Umbilical cord (tissue), 2 donors: Measurements from ENCODE around the gene CTAGE9. TPM values are rescaled to one million over a fixed set of nuclear protein-coding genes. Genes with fewer than 3 reads are reported as not detected.
"Not testable (repeated sequence)": the region's sequence is repeated elsewhere in the genome, so short reads cannot be mapped to it uniquely, and the experiment has no call there.

Source experiments
- DNase-seq: peaks from one replicate; pipeline ENCODE4 v3.0.0-alpha.2; 2015; ENCODE audit warnings: low spot score
- total RNA-seq: library from RNA; depleted of rRNA; stranded (reverse); fragments of >200 nt; gene quantifications from one replicate; pipeline ENCODE4 v1.2.3, GENCODE V29; 2014; ENCODE audit warnings: low replicate concordance; ENCODE audit not compliant: insufficient read depth

The CTAGE9 gene
- total RNA-seq, 1 donor from 2014 or later: 6.3 TPM

- peak; percentile 91 for DNase-seq
Measured at GRCh38 chr6:131729550-131729949, 18.7 kb upstream of the CTAGE9 start.

- DNase-seq: peak; percentile 29
Measured at GRCh38 chr6:131728296-131728939, 17.6 kb upstream of the CTAGE9 start.

- no peak for DNase-seq
Measured at GRCh38 chr6:131727868-131728267, 17.1 kb upstream of the CTAGE9 start.

GRCh38 chr6:131727467-131727866, 16.6 kb upstream of the CTAGE9 start:
- DNase-seq: no peak

DNA sequence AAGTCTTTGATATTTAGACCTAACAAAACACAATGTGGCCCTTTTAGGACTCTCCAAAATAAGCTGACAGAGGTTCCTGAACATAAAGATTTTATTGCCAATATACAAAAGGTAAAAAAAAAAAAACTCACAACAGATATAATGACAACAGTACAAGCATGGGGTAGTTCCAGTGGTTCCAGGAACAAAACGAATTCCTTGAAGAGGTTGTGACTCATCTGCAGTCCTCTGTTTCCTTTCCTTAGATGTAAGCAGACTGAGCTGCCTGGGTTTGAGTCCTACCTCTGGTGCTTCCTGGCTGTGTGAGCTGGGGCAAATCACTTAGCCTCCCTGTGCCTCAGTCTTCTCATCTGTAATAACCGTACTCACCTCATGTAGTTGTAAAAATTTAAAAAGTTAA, 13.3 kb upstream of the CTAGE9 start:
- DNase-seq: no peak

- DNase-seq: no peak
Measured at GRCh38 chr6:131721161-131721560, 10.3 kb upstream of the CTAGE9 start.

DNA sequence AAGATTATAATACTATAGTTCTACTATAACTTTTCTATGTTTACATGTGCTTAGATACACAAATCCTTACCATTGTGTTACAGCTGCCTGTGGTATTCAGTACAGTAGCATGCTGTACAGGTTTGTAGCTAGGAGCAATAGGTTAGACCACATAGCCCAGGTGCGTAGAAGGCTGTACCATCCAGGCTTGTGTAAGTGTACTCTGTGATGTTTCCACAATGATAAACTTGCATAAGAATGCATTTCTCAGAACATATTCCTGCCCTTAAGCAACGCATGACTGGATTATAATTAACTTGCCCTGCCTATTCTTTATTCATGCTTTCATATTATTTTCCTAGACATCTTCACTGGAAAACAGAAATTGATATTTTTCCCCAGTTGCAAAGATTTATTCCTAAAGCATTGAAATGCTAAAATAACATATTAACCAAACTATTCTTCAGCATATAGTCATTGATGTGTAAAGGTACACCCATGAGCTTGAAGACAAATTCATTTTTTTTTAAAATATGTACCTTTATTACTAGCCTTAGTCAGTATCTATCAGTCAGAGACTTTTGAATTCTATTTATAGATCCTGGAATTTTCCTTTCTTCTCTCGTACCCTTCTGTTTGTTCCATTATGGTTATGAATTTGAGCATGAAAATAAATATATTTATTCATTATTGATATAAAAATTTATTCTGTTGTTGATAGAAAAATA, 7.2 kb upstream of the CTAGE9 start:
- DNase-seq: no peak

GRCh38 chr6:131715567-131715966, 4.8 kb upstream of the CTAGE9 start:
- DNase-seq: not testable (repeated sequence)

- DNase-seq: not testable (repeated sequence)
Measured at GRCh38 chr6:131703905-131704304, 6.9 kb downstream of the CTAGE9 start.

- not testable (repeated sequence) for DNase-seq
Measured at GRCh38 chr6:131700851-131701250, 10.0 kb downstream of the CTAGE9 start.

DNA sequence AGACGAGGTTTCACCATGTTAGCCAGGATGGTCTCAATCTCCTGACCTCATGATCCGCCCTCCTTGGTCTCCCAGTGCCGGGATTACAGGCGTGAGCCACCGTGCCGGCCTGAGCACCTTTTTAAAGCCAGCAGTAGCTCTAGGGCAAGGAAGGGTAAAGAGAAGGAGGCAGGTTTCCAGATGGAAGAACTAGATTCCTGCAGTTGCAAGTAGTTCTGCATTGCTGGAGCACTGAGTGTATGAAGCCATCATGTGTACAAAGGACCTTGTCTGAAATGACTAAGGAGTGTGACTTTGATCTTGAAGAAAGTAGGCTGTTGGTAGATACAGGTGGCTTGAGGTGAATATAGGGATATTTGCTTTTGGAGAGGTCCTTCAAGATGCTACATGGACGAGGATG, 13.9 kb downstream of the CTAGE9 start:
- no peak for DNase-seq

DNA sequence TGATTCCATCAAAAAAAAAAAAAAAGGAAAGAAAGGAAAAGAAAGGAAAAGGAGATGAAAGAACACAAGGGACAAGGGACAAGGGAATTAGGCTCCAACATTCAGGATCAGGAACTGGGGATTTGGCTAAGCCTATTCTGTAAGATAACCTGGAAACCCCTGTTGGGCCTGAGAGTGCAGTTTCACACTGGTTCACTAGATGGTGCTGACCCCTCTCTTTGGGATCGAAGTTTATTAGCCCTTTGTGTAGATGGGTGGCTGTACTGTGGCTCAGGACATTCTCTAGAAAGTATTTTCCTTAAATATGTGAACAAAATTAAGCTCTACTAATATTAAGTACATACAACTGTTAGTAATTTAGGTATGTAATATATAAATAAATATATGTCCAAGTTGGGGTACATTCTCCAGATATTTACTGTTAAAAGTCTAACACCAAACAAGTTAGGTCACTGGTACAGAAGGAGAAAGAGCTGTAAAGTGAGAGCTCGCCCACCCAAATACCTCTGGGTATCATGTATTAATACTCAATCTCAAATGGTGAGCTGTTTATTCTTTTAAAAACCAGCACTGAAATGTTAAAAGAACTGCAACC, 15.9 kb downstream of the CTAGE9 start:
- peak; percentile 74 for DNase-seq

DNA sequence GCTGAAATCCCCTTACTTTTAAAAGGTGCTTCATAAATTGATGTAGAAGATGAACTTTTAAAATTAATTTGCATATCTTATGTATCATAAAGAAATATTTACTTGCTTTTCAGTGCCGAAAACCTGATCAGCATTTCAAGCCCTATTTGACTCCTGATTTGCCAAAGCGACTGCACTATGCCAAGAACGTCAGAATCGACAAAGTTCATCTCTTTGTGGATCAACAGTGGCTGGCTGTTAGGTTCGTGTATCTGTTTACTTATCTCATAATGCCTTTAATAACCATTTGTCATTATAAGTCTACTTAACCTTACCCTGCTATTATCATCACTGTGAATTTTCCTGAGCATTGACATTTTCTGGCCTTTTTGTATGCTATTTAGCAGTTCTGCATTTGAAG, 17.4 kb downstream of the CTAGE9 start:
- no peak for DNase-seq

GRCh38 chr6:131692589-131692988, 18.2 kb downstream of the CTAGE9 start:
- DNase-seq: no peak

- no peak for DNase-seq
Measured at GRCh38 chr6:131692031-131692430, 18.8 kb downstream of the CTAGE9 start.

- DNase-seq: no peak
Measured at GRCh38 chr6:131688286-131688685, 22.5 kb downstream of the CTAGE9 start.

DNA sequence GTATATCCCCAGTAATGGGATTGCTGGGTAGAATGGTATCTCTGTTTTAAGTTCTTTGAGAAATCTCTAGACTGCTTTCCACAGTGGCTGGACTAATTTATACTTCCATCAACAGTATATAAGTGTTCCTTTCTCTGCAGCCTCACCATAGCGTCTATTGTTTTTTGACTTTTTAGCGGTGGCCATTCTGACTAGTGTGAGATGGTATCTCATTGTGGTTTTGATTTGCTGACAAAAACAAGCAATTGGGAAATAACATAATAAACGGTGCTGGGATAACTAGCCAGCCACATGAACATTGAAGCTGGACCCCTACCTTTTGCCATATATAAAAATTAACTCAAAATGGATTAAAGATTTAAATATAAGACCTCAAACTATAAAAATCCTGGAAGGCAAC, 23.8 kb downstream of the CTAGE9 start:
- no peak for DNase-seq

- no peak for DNase-seq
Measured at GRCh38 chr6:131685266-131685780, 25.5 kb downstream of the CTAGE9 start.

DNA sequence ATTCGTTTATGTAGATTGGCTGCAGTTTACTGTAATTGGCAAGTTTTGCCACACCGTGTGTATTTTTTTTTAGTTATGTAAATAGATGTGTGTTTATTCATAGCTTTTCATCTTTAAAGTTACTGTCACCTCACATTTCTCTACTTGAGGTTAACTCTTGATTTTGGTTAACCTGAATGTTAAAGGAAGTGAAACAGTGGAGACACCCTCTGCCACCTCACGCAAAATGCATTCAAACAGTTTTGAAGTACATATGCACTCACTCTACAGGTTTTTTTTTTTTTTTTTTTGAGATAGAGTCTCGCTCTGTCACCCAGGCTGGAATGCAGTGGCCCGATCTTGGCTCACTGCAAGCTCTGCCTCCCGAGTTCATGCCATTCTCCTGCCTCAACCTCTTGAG, 27.3 kb downstream of the CTAGE9 start:
- DNase-seq: no peak

DNA sequence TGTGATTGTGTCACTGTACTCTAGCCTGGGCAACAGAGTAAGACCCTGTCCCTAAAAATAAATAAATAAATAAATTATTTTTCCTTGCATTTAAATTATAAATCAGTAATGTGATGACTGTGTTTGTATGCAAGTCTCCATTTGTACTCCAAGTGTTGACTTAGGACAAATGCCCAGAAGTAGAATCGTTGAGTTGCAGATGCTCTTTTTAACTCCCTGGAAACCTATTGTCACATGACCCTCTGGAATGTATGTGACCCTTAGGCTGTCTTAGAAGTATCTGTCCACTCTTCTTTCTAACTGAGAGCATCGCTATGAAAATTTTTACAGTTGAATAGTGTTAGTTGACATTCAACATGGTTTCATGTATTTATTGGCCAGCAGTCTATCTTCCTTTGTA, 28.4 kb downstream of the CTAGE9 start:
- DNase-seq: no peak

DNA sequence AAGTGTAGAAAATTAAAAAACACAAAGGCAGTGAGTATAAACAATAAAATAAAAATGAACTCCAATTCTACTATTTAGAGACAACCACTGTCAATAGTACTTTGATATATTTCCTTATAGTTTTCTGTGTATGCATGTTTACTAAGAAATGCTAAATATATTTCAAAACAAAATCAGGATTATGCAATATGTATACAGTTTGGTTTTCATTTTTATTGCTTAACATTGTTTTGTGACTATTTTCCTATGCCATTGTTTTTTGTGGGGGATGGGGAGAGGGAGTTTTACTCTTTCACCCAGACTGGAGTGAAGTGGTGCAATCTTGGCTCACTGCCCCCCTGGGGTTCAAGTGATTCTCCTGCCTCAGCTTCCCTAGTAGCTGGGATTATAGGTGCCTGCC, 29.2 kb downstream of the CTAGE9 start:
- no peak for DNase-seq

- no peak for DNase-seq
Measured at GRCh38 chr6:131680868-131681267, 29.9 kb downstream of the CTAGE9 start.

DNA sequence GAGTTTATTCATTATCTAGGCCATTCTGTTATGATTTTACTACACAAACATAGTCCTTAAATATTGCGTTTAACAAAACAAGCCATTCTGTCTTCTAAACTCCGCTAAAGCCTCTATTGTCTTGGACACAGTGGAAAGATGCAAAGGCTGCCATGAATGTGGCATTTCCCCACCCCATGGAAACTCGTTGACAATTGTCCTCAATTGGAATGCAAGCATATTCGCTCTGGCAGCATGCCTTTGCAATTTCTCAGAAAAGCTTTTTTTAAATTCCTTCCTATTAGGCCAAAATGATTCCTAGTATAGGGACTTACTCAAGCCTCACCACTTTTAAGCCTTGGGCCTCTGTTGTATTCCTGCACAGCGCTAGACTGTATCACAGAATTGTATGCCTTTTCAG, 32.4 kb downstream of the CTAGE9 start:
- DNase-seq: no peak
